Trophoblast cell (in vitro differentiated cells and primary cell): ENCODE measurements around the gene PPEF1.

Experiments
- DNase-seq, 2 donors: peaks; one replicate each; pipeline ENCODE4 v3.0.0-alpha.2; 2016
- H2AFZ ChIP-seq: 2 replicates; pipeline ENCODE4 v1.6.1; 2013; ENCODE audit warnings: low read length, moderate library complexity, mild to moderate bottlenecking; ENCODE audit not compliant: insufficient read depth, poor library complexity
- H2AK5ac ChIP-seq: 2 replicates; pipeline ENCODE4 v1.6.1; 2013; ENCODE audit warnings: mild to moderate bottlenecking, low read length
- H2BK120ac ChIP-seq: 2 replicates; pipeline ENCODE4 v1.6.1; 2013; ENCODE audit warnings: low read length, mild to moderate bottlenecking, moderate library complexity; ENCODE audit not compliant: insufficient read depth, poor library complexity
- H2BK12ac ChIP-seq: 2 replicates; pipeline ENCODE4 v1.6.1; 2013; ENCODE audit warnings: mild to moderate bottlenecking, low read length, moderate library complexity
- H2BK5ac ChIP-seq: 2 replicates; pipeline ENCODE4 v1.6.1; 2013; ENCODE audit warnings: low read length, low read depth, moderate library complexity, mild to moderate bottlenecking; ENCODE audit not compliant: poor library complexity
- H3K14ac ChIP-seq: 2 replicates; pipeline ENCODE4 v1.6.1; 2013; ENCODE audit warnings: mild to moderate bottlenecking, low read length
- H3K18ac ChIP-seq: 2 replicates; pipeline ENCODE4 v1.6.1; 2013; ENCODE audit warnings: mild to moderate bottlenecking, low read length
- H3K23ac ChIP-seq: 2 replicates; pipeline ENCODE4 v1.6.1; 2013; ENCODE audit warnings: low read length
- H3K27ac ChIP-seq: 2 replicates; pipeline ENCODE4 v1.5.1; 2013; ENCODE audit warnings: low read depth, mild to moderate bottlenecking, inconsistent platforms, low read length, moderate library complexity
- H3K27me3 ChIP-seq: 2 replicates; pipeline ENCODE4 v1.6.1; 2013; ENCODE audit warnings: inconsistent platforms, mild to moderate bottlenecking, low read length, moderate library complexity; ENCODE audit not compliant: insufficient read depth
- H3K36me3 ChIP-seq, 2 experiments: 1 replicate in 1 of 2; 2 replicates in 1 of 2; pipeline ENCODE4 v1.6.1; 2013; ENCODE audit warnings: low read length in 2 of 2, mild to moderate bottlenecking in 2 of 2, moderate library complexity in 1 of 2; ENCODE audit not compliant: insufficient read depth in 2 of 2, control insufficient read depth in 1 of 2
- H3K4ac ChIP-seq: 2 replicates; pipeline ENCODE4 v1.6.1; 2013; ENCODE audit warnings: low read depth, mild to moderate bottlenecking, low read length, moderate library complexity
- H3K4me1 ChIP-seq, 2 experiments: 1 replicate in 1 of 2; 2 replicates in 1 of 2; pipeline ENCODE4 v1.6.1; 2013; ENCODE audit warnings: low read length in 2 of 2, mild to moderate bottlenecking in 2 of 2, moderate library complexity in 1 of 2; ENCODE audit not compliant: insufficient read depth in 2 of 2, control insufficient read depth in 1 of 2
- H3K4me2 ChIP-seq: 2 replicates; pipeline ENCODE4 v1.6.1; 2013; ENCODE audit warnings: inconsistent platforms, mild to moderate bottlenecking, low read length, moderate library complexity
- H3K4me3 ChIP-seq: 2 replicates; pipeline ENCODE4 v1.5.1; 2013; ENCODE audit warnings: mild to moderate bottlenecking, low read depth, low read length, inconsistent platforms
- H3K79me1 ChIP-seq: one replicate; pipeline ENCODE4 v1.6.1; 2013; ENCODE audit warnings: low read length
- H3K79me2 ChIP-seq: 2 replicates; pipeline ENCODE4 v1.6.1; 2013; ENCODE audit warnings: low read length, mild to moderate bottlenecking; ENCODE audit not compliant: control insufficient read depth, insufficient read depth, poor library complexity
- H3K9ac ChIP-seq: 2 replicates; pipeline ENCODE4 v1.6.1; 2013; ENCODE audit warnings: mild to moderate bottlenecking, low read length
- H3K9me3 ChIP-seq: 2 replicates; pipeline ENCODE4 v1.6.1; 2013; ENCODE audit warnings: low read depth, mild to moderate bottlenecking, control low read depth, inconsistent platforms, low read length; ENCODE audit not compliant: insufficient read depth
- H4K12ac ChIP-seq: 2 replicates; pipeline ENCODE4 v1.6.1; 2013; ENCODE audit warnings: low read depth, mild to moderate bottlenecking, low read length, moderate library complexity
- H4K8ac ChIP-seq: 2 replicates; pipeline ENCODE4 v1.6.1; 2013; ENCODE audit warnings: low read depth, mild to moderate bottlenecking, low read length, moderate library complexity
- H4K91ac ChIP-seq: one replicate; pipeline ENCODE4 v1.6.1; 2013; ENCODE audit warnings: low read depth, mild to moderate bottlenecking, low read length, moderate library complexity
- WGBS: extraction: QIAGEN DNeasy Blood & Tissue Kit; methylation state at CpG from one replicate; pipeline ENCODE4 v1.1.7; 2013; ENCODE audit warnings: missing lambda C conversion rate; ENCODE audit not compliant: insufficient read length, insufficient coverage; ENCODE audit errors: extremely low coverage; 5-methylcytosine and 5-hydroxymethylcytosine counted together

PPEF1 gene

GRCh38 chrX:18748499-18748898 lies 41.1 kb downstream of the PPEF1 start:
- no peaks in the 10 kb centered on the region for H3K79me2 ChIP-seq
- H3K4me2 ChIP-seq, result no peak overlapping the region
- H2AK5ac ChIP-seq, result no peak overlapping the region
- no peak overlapping the region for H4K8ac ChIP-seq
- no peak overlapping the region for H3K4me3 ChIP-seq
- H3K18ac ChIP-seq, result no peak overlapping the region
- no peaks in the 10 kb centered on the region for H3K79me1 ChIP-seq
- no peak overlapping the region for H2BK120ac ChIP-seq
- H3K27ac ChIP-seq, result no peak overlapping the region
- no peak overlapping the region for H3K23ac ChIP-seq
- H3K4me1 ChIP-seq, result no peaks in the 10 kb centered on the region
- no peaks in the 10 kb centered on the region for H3K9me3 ChIP-seq
- no CpG with 5 or more reads among the region's 2 CpGs for WGBS
- no peak for DNase-seq
- no peak overlapping the region for H3K14ac ChIP-seq
- no peak overlapping the region for H3K4ac ChIP-seq
- no peak overlapping the region for H2AFZ ChIP-seq
- no peak overlapping the region for H2BK12ac ChIP-seq
- H3K36me3 ChIP-seq, result no peaks in the 10 kb centered on the region
- H3K9ac ChIP-seq, result no peak overlapping the region
- H4K12ac ChIP-seq, result no peak overlapping the region
- no peak overlapping the region for H2BK5ac ChIP-seq
- no peaks in the 10 kb centered on the region for H3K27me3 ChIP-seq
- H4K91ac ChIP-seq, result no peak overlapping the region

- no peaks in the 10 kb centered on the region for H3K36me3 ChIP-seq
- no peak overlapping the region for H3K4ac ChIP-seq
- H3K23ac ChIP-seq, result no peak overlapping the region
- H3K27me3 ChIP-seq, result no peaks in the 10 kb centered on the region
- no peak overlapping the region for H2AFZ ChIP-seq
- no peaks in the 10 kb centered on the region for H3K79me2 ChIP-seq
- H4K12ac ChIP-seq, result no peak overlapping the region
- no peak overlapping the region for H3K14ac ChIP-seq
- no peak overlapping the region for H3K18ac ChIP-seq
- H2AK5ac ChIP-seq, result no peak overlapping the region
- no peak overlapping the region for H4K8ac ChIP-seq
- H3K9me3 ChIP-seq, result no peaks in the 10 kb centered on the region
- no peak overlapping the region for H3K9ac ChIP-seq
- no peaks in the 10 kb centered on the region for H3K4me1 ChIP-seq
- H3K4me3 ChIP-seq, result no peak overlapping the region
- no peaks in the 10 kb centered on the region for H3K79me1 ChIP-seq
- H3K4me2 ChIP-seq, result no peak overlapping the region
- no peak overlapping the region for H3K27ac ChIP-seq
- H2BK120ac ChIP-seq, result no peak overlapping the region
- no peak overlapping the region for H4K91ac ChIP-seq
- WGBS, result no CpG with 5 or more reads among the region's 2 CpGs
- H2BK12ac ChIP-seq, result no peak overlapping the region
- no peak for DNase-seq
- no peak overlapping the region for H2BK5ac ChIP-seq
Observed at GRCh38 chrX:18753631-18754030, 46.2 kb downstream of the PPEF1 start.

GRCh38 chrX:18755651-18756050 lies 48.2 kb downstream of the PPEF1 start:
- Histone ChIP-seq H4K8ac (no peak overlapping the region), H3K23ac (no peak overlapping the region), H3K14ac (no peak overlapping the region), H2AK5ac (no peak overlapping the region), H3K4ac (no peak overlapping the region), H3K79me2 (no peaks in the 10 kb centered on the region), H3K79me1 (no peaks in the 10 kb centered on the region), H3K27me3 (no peaks in the 10 kb centered on the region), H4K12ac (no peak overlapping the region), H3K36me3 (no peaks in the 10 kb centered on the region), H2BK120ac (no peak overlapping the region), H4K91ac (no peak overlapping the region), H2BK5ac (no peak overlapping the region), H2BK12ac (no peak overlapping the region), H2AFZ (no peak overlapping the region), H3K9me3 (no peaks in the 10 kb centered on the region), H3K9ac (no peak overlapping the region), H3K18ac (no peak overlapping the region), H3K27ac (no peak overlapping the region), H3K4me1 (no peaks in the 10 kb centered on the region), H3K4me3 (no peak overlapping the region), H3K4me2 (no peak overlapping the region)
- WGBS, result no CpG with 5 or more reads among the region's 4 CpGs
- no peak for DNase-seq

GRCh38 chrX:18757956-18758932 lies 50.8 kb downstream of the PPEF1 start:
- H3K36me3 ChIP-seq, result no peaks in the 10 kb centered on the region
- no peak overlapping the region for H2BK12ac ChIP-seq
- H3K79me2 ChIP-seq, result no peaks in the 10 kb centered on the region
- no peak overlapping the region for H3K18ac ChIP-seq
- no peak overlapping the region for H2BK120ac ChIP-seq
- H4K91ac ChIP-seq, result no peak overlapping the region
- no peak overlapping the region for H4K12ac ChIP-seq
- no peak overlapping the region for H3K4me3 ChIP-seq
- no CpG with 5 or more reads among the region's 11 CpGs for WGBS
- H3K14ac ChIP-seq, result no peak overlapping the region
- H3K4ac ChIP-seq, result no peak overlapping the region
- H3K27me3 ChIP-seq, result no peaks in the 10 kb centered on the region
- no peak overlapping the region for H2BK5ac ChIP-seq
- no peak overlapping the region for H4K8ac ChIP-seq
- no peaks in the 10 kb centered on the region for H3K79me1 ChIP-seq
- H3K9me3 ChIP-seq, result no peaks in the 10 kb centered on the region
- no peak for DNase-seq
- no peak overlapping the region for H2AK5ac ChIP-seq
- H3K4me1 ChIP-seq, result no peaks in the 10 kb centered on the region
- H3K27ac ChIP-seq, result no peak overlapping the region
- no peak overlapping the region for H3K9ac ChIP-seq
- H3K4me2 ChIP-seq, result no peak overlapping the region
- H3K23ac ChIP-seq, result no peak overlapping the region
- no peak overlapping the region for H2AFZ ChIP-seq
